Fibroblast of pulmonary artery (primary cell): Measurements from ENCODE around the gene HLA-DRB5.
"Not testable (repeated sequence)": the region's sequence is repeated elsewhere in the genome, so short reads cannot be mapped to it uniquely, and the experiment has no call there.

Experiments used
- DNase-seq: peaks from one replicate; pipeline ENCODE4 v3.0.0-alpha.2; 2010; ENCODE audit warnings: low read depth
- H3K4me3 ChIP-seq: replicated peaks from 2 replicates; pipeline ENCODE4 v1.5.1; 2011; ENCODE audit warnings: low read depth, mild to moderate bottlenecking, control low read depth, low read length, moderate library complexity
- TF ChIP-seq, protein P1 (sequence below): IDR thresholded peaks from 2 replicates; pipeline ENCODE4 v1.5.1; 2011; ENCODE audit warnings: mild to moderate bottlenecking, control low read depth, low read length, inconsistent platforms; ENCODE audit errors: missing control alignments

HLA-DRB5 gene

DNA sequence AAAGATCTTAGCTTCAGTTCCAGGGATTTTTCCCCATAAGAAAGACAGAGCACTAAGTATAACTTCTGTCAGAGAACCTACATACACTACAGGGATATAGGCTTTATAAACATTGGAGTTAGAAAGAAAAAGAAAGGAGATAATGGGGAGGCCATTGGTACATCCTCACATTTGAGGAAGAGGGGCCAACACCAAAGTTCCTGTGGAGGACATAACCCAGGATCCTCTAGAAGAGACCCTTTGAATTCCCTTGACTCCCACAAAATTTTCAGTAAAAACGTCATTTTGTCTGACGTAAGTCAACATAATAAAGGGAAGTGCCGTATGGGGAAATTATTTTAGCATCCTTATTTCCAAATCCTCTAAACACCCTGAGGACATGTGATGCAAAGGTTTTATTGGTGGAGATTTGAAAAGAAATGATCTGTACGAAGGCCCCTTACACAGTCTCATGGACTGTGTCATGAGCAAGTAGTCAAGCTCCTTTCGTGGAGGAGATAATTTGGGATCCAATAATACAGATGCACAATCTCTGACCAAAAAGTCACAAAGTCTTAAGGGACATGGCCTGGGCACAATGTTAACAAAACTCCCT lies 57.2 kb downstream of the HLA-DRB5 start:
- no peak for DNase-seq
- TF ChIP-seq, protein P1, sequence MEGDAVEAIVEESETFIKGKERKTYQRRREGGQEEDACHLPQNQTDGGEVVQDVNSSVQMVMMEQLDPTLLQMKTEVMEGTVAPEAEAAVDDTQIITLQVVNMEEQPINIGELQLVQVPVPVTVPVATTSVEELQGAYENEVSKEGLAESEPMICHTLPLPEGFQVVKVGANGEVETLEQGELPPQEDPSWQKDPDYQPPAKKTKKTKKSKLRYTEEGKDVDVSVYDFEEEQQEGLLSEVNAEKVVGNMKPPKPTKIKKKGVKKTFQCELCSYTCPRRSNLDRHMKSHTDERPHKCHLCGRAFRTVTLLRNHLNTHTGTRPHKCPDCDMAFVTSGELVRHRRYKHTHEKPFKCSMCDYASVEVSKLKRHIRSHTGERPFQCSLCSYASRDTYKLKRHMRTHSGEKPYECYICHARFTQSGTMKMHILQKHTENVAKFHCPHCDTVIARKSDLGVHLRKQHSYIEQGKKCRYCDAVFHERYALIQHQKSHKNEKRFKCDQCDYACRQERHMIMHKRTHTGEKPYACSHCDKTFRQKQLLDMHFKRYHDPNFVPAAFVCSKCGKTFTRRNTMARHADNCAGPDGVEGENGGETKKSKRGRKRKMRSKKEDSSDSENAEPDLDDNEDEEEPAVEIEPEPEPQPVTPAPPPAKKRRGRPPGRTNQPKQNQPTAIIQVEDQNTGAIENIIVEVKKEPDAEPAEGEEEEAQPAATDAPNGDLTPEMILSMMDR, result no peak
- H3K4me3 ChIP-seq, result no peak overlapping the region

DNA sequence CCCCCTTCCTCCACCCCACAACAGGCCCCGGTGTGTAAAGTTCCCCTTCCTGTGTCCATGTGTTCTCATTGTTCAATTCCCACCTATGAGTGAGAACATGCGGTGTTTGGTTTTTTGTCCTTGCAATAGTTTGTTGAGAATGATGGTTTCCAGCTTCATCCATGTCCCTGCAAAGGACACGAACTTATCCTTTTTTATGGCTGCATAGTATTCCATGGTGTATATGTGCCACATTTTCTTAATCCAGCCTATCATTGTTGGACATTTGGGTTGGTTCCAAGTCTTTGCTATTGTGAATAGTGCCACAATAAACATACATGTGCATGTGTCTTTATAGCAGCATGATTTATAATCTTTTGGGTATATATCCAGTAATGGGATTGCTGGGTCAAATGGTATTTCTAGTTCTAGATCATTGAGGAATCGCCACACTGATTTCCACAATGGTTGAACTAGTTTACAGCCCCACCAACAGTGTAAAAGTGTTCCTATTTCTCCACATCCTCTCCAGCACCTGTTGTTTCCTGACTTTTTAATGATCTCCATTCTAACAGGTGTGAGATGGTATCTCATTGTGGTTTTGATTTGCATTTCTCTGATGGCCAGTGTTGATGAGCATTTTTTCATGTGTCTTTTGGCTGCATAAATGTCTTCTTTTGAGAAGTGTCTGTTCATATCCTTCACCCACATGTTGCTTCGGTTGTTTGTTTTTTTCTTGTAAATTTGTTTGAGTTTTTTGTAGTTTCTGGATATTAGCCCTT lies 62.2 kb downstream of the HLA-DRB5 start:
- H3K4me3 ChIP-seq, DNase-seq: not testable (repeated sequence)
